ENCODE data around the gene GUCA2B.

Gene GUCA2B

DNA sequence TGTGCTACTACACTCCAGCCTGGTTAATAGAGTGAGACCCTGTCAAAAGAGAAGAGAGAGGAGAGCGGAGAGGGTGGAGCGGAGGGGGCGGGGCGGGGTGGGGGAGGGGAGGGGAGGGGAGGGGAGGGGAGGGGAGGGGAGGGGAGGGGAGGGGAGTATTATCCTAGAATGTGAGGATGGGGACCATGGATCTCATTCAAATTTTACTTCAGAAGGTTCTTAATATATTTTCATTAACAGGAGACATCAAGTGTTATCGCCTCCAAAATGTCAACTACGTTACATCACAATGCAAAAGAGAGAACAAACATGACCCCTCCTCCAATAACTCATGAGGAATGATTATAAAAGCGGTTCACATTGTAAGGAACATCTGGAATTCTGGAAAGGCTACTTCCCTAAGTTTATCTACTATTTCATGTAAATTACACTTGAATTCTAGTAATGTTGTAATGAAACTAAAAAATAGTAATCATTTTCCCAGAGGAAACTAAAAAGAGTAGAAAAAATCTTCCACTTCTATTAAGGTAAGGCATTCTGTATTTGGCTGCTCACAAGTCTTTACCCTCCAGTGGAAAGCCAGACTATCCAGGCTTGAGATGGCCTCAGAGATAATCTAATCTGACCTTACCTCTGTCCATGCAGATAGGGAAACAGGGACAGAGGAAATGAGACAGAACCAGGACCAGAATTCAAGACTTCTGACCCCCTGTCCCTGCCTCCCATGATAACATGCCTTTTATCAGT lies 30.2 kb downstream of the GUCA2B start:
- no peak overlapping the region for H3K9ac ChIP-seq (ENCODE audit: low read length in 5 of 5)
- peaks cover 26 to 67% (median 29%) of the 10 kb centered on the region in 5 donors for H3K36me3 ChIP-seq (ENCODE audit: control insufficient read depth in 5 of 5, insufficient read depth in 5 of 5, low read length in 5 of 5)
- H3K4me3 ChIP-seq (ENCODE audit: low read depth in 1 of 5, low read length in 5 of 5): no peak overlapping the region
- no peaks in the 10 kb centered on the region for H3K9me3 ChIP-seq (ENCODE audit: control insufficient read depth in 5 of 5, low read length in 5 of 5)
- no peak overlapping the region for H3K27ac ChIP-seq (ENCODE audit: low read depth, low read length)
- H3K4me1 ChIP-seq (ENCODE audit: control insufficient read depth in 5 of 5, insufficient read depth in 5 of 5, low read length in 5 of 5): peaks cover 0 to 23% (median 19%) of the 10 kb centered on the region in 5 donors
- no peaks in the 10 kb centered on the region for H3K27me3 ChIP-seq (ENCODE audit: control insufficient read depth in 5 of 5, insufficient read depth in 4 of 5, low read length in 5 of 5)

DNA sequence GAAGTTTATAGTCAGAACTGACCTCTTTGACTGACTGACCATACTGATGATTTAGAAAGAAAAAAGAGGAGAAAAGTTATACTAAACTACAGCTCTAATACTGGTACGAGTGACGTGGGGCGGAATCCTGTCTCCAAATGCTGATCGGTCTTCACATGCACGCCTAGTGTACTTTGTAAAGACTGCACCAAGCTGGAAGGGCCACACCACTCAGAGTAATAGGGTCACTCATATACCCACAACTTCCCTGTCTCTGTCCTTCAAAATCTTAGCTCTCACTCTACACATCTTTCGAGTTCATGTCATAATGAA lies 30.7 kb downstream of the GUCA2B start:
- Histone ChIP-seq H3K36me3 (ENCODE audit: control insufficient read depth in 5 of 5, insufficient read depth in 5 of 5, low read length in 5 of 5) (peaks cover 30 to 72% (median 34%) of the 10 kb centered on the region in 5 donors), H3K4me3 (ENCODE audit: low read depth in 1 of 5, low read length in 5 of 5) (no peak overlapping the region), H3K9ac (ENCODE audit: low read length in 5 of 5) (no peak overlapping the region), H3K27ac (ENCODE audit: low read depth, low read length) (no peak overlapping the region), H3K4me1 (ENCODE audit: control insufficient read depth in 5 of 5, insufficient read depth in 5 of 5, low read length in 5 of 5) (peaks cover 0 to 19% (median 15%) of the 10 kb centered on the region in 5 donors), H3K27me3 (ENCODE audit: control insufficient read depth in 5 of 5, insufficient read depth in 4 of 5, low read length in 5 of 5) (no peaks in the 10 kb centered on the region), H3K9me3 (ENCODE audit: control insufficient read depth in 5 of 5, low read length in 5 of 5) (no peaks in the 10 kb centered on the region)

DNA sequence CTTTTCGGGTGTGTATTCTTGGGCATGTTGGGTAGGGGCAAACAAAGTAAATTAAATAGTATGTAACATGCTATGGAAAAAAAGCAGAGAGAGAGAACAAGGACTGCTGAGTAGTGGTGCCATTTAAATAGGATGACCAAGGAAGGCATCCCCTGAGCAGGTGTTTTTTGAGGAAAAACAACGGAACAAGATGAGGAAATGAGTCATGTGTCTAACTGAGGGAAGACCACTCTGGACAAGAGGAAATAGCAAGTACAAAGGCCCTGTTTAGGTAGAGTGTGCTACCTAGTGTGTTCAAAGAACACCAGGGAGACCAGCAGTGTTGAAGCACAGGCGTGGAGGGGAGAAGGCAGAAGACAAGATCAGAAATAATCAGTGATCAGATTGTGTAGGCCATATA lies 31.4 kb downstream of the GUCA2B start:
- Histone ChIP-seq H3K4me1 (ENCODE audit: control insufficient read depth in 5 of 5, insufficient read depth in 5 of 5, low read length in 5 of 5) (peaks cover 0 to 12% (median 8%) of the 10 kb centered on the region in 5 donors), H3K9ac (ENCODE audit: low read length in 5 of 5) (no peak overlapping the region), H3K9me3 (ENCODE audit: control insufficient read depth in 5 of 5, low read length in 5 of 5) (no peaks in the 10 kb centered on the region), H3K27me3 (ENCODE audit: control insufficient read depth in 5 of 5, insufficient read depth in 4 of 5, low read length in 5 of 5) (no peaks in the 10 kb centered on the region), H3K4me3 (ENCODE audit: low read depth in 1 of 5, low read length in 5 of 5) (no peak overlapping the region), H3K36me3 (ENCODE audit: control insufficient read depth in 5 of 5, insufficient read depth in 5 of 5, low read length in 5 of 5) (peaks cover 26 to 75% (median 41%) of the 10 kb centered on the region in 5 donors), H3K27ac (ENCODE audit: low read depth, low read length) (no peak overlapping the region)

DNA sequence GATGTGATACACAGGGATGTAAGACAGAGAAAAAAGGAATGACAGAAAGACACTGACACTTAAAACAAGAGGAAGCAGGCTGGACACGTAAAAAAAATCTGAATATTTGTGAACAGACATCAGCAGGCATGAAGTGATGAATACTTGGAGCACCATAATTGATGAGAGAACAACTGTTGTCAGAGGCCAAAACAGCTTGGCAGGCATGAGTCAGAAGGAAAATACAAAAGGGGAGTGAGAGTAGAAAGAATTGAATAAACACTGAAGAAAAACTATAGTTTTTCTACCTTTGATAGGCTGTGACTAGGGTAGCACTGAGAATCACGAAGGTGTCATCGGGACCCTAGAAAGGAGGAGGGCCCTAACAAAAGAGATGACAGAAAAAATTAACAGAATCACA lies 32.9 kb downstream of the GUCA2B start:
- Histone ChIP-seq H3K4me1 (ENCODE audit: control insufficient read depth in 5 of 5, insufficient read depth in 5 of 5, low read length in 5 of 5) (peaks cover 0 to 5% (median 0%) of the 10 kb centered on the region in 5 donors), H3K4me3 (ENCODE audit: low read depth in 1 of 5, low read length in 5 of 5) (no peak overlapping the region), H3K27me3 (ENCODE audit: control insufficient read depth in 5 of 5, insufficient read depth in 4 of 5, low read length in 5 of 5) (no peaks in the 10 kb centered on the region), H3K36me3 (ENCODE audit: control insufficient read depth in 5 of 5, insufficient read depth in 5 of 5, low read length in 5 of 5) (peaks cover 32 to 77% (median 49%) of the 10 kb centered on the region in 5 donors), H3K27ac (ENCODE audit: low read depth, low read length) (no peak overlapping the region), H3K9me3 (ENCODE audit: control insufficient read depth in 5 of 5, low read length in 5 of 5) (no peaks in the 10 kb centered on the region), H3K9ac (ENCODE audit: low read length in 5 of 5) (no peak overlapping the region)

DNA sequence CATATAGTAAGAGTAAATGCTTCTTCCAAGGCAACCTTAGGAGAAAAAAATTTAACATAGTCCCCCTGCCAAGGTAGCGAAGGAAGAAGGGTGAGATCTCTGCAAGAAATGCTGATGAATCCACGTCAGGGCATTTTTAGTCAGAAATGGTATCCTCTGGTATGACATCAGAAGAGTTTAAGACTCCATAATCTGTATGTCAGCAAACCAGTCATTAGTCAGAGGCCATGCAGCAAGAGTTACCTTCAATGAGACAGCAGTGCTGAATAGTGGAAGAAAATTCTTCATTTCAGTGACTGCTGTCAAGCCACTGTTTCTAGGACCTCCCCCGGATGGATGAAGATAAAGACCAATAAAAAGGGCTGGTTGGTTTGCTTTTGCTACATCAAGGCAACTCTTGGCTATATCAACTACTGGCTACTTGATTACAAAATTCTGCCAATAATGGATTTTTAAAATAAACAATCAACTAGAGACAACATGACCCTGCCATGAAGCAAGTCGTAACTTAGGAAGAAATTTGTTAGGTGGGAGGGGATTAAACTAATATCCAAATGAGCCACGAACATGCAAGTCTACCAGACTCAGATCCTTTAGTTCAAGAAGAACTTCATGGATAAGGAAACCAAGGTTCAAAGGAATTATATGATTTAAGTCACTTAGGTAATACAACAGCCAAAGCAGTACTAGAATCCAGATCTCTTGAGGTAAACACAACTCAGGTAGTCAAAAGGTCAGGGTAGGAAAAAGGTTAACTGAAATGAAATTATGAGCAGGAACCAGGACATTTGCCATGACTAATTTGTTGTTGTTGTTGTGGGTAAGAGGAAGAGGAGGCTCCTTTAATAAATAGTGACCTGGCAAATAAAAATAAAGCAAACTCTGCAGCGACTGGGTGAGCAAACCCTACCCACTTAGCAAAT lies 37.0 kb downstream of the GUCA2B start:
- H3K9ac ChIP-seq (ENCODE audit: low read length in 5 of 5): no peak overlapping the region
- no peak overlapping the region for H3K27ac ChIP-seq (ENCODE audit: low read depth, low read length)
- H3K4me1 ChIP-seq (ENCODE audit: control insufficient read depth in 5 of 5, insufficient read depth in 5 of 5, low read length in 5 of 5): no peaks in the 10 kb centered on the region
- no peaks in the 10 kb centered on the region for H3K27me3 ChIP-seq (ENCODE audit: control insufficient read depth in 5 of 5, insufficient read depth in 4 of 5, low read length in 5 of 5)
- H3K9me3 ChIP-seq (ENCODE audit: control insufficient read depth in 5 of 5, low read length in 5 of 5): no peaks in the 10 kb centered on the region
- H3K4me3 ChIP-seq (ENCODE audit: low read depth in 1 of 5, low read length in 5 of 5): no peak overlapping the region
- peaks cover 38 to 62% (median 55%) of the 10 kb centered on the region in 5 donors for H3K36me3 ChIP-seq (ENCODE audit: control insufficient read depth in 5 of 5, insufficient read depth in 5 of 5, low read length in 5 of 5)

DNA sequence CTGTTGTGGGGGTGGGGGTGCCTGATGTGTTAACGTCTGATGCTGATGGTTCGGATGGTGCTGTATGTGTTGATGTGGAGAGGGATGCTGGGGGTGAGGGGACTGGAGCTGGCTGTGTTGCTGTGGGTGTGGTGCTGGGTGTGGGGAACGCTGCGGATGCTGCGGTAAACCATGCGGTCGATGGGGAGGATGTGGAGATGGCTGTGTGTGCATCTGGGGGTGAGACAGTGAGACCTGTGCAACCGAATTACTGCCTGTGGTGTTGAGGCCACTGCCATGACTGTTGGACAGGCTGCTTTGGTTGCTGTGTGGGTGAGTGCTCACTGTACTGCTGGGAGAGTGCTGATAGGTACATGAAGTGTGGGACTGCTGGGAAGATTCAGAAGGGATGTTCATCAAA lies 38.1 kb downstream of the GUCA2B start:
- peaks cover 39 to 61% (median 57%) of the 10 kb centered on the region in 5 donors for H3K36me3 ChIP-seq (ENCODE audit: control insufficient read depth in 5 of 5, insufficient read depth in 5 of 5, low read length in 5 of 5)
- H3K4me1 ChIP-seq (ENCODE audit: control insufficient read depth in 5 of 5, insufficient read depth in 5 of 5, low read length in 5 of 5): no peaks in the 10 kb centered on the region
- no peak overlapping the region for H3K27ac ChIP-seq (ENCODE audit: low read depth, low read length)

DNA sequence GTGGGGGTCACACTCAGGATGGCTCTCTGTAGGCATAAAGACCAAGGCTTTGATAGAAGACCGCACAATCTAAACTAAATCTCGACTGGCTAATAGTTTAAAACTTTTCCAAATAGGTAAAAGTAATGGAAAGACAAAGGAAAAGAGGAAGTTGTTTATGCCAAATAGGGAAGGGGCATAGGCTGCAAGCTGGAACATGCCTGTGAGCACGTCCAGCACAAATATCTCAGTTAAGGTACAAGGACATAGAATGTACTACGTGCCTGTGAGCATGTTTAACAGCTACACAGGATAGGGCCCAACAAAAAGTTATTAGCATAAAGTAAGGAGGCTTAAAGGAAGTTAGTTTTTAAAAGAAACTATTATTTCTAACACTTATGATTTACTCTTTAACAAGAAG lies 38.9 kb downstream of the GUCA2B start:
- Histone ChIP-seq H3K4me1 (ENCODE audit: control insufficient read depth in 5 of 5, insufficient read depth in 5 of 5, low read length in 5 of 5) (no peaks in the 10 kb centered on the region), H3K27ac (ENCODE audit: low read depth, low read length) (no peak overlapping the region), H3K27me3 (ENCODE audit: control insufficient read depth in 5 of 5, insufficient read depth in 4 of 5, low read length in 5 of 5) (no peaks in the 10 kb centered on the region), H3K9me3 (ENCODE audit: control insufficient read depth in 5 of 5, low read length in 5 of 5) (no peaks in the 10 kb centered on the region), H3K4me3 (ENCODE audit: low read depth in 1 of 5, low read length in 5 of 5) (no peak overlapping the region), H3K36me3 (ENCODE audit: control insufficient read depth in 5 of 5, insufficient read depth in 5 of 5, low read length in 5 of 5) (peaks cover 42 to 64% (median 57%) of the 10 kb centered on the region in 5 donors), H3K9ac (ENCODE audit: low read length in 5 of 5) (no peak overlapping the region)

More for the DNA sequence above, 38.1 kb downstream of the GUCA2B start:
- no peaks in the 10 kb centered on the region for H3K9me3 ChIP-seq (ENCODE audit: control insufficient read depth in 5 of 5, low read length in 5 of 5)
- no peak overlapping the region for H3K4me3 ChIP-seq (ENCODE audit: low read depth in 1 of 5, low read length in 5 of 5)
- H3K9ac ChIP-seq (ENCODE audit: low read length in 5 of 5): no peak overlapping the region
- H3K27me3 ChIP-seq (ENCODE audit: control insufficient read depth in 5 of 5, insufficient read depth in 4 of 5, low read length in 5 of 5): no peaks in the 10 kb centered on the region

DNA sequence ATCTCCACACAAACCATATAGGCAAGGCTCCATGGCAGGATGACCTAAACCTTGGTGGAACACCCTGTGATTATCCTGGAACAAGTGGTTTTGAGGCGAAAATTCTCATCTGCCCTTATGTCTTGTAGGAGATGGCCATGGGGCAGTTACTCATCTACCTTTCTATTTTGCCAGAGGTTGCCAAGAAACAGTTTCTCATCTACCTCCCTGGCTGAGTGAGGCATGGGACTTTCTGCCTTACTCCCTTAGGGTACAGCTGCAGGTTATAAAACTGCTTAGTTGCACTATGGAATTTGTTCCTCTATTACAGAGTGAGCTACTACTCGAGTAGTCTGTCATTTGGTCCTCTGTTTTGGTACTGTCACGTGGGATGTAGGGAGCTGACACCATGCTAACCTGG lies 42.6 kb downstream of the GUCA2B start:
- Histone ChIP-seq H3K4me3 (ENCODE audit: low read depth in 1 of 5, low read length in 5 of 5) (no peak overlapping the region), H3K9ac (ENCODE audit: low read length in 5 of 5) (no peak overlapping the region), H3K9me3 (ENCODE audit: control insufficient read depth in 5 of 5, low read length in 5 of 5) (no peaks in the 10 kb centered on the region), H3K4me1 (ENCODE audit: control insufficient read depth in 5 of 5, insufficient read depth in 5 of 5, low read length in 5 of 5) (no peaks in the 10 kb centered on the region), H3K36me3 (ENCODE audit: control insufficient read depth in 5 of 5, insufficient read depth in 5 of 5, low read length in 5 of 5) (peaks cover 31 to 43% (median 39%) of the 10 kb centered on the region in 5 donors), H3K27me3 (ENCODE audit: control insufficient read depth in 5 of 5, insufficient read depth in 4 of 5, low read length in 5 of 5) (no peaks in the 10 kb centered on the region), H3K27ac (ENCODE audit: low read depth, low read length) (no peak overlapping the region)

DNA sequence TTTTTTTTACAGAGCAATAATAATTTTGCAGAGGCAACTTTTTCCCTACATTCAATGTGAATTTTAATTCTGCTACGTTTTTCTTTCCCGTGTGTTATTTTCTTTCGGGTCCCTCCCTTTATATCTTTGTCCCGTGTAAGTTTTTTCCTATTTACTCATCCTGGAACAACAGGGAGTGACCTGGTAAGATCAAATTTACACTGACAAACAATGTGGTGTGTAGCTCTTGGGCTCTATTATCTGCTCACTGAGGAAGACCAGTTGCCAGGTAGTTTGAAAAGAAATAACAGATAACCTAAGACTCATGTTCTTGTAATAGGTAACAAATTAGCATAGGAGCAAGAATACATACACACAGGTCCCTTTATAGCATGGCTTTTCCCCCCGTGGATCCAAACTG lies 45.0 kb downstream of the GUCA2B start:
- H3K9ac ChIP-seq (ENCODE audit: low read length in 5 of 5): no peak overlapping the region
- H3K9me3 ChIP-seq (ENCODE audit: control insufficient read depth in 5 of 5, low read length in 5 of 5): peaks cover 0 to 6% (median 0%) of the 10 kb centered on the region in 5 donors
- H3K27ac ChIP-seq (ENCODE audit: low read depth, low read length): no peak overlapping the region
- no peaks in the 10 kb centered on the region for H3K4me1 ChIP-seq (ENCODE audit: control insufficient read depth in 5 of 5, insufficient read depth in 5 of 5, low read length in 5 of 5)
- H3K27me3 ChIP-seq (ENCODE audit: control insufficient read depth in 5 of 5, insufficient read depth in 4 of 5, low read length in 5 of 5): no peaks in the 10 kb centered on the region
- H3K4me3 ChIP-seq (ENCODE audit: low read depth in 1 of 5, low read length in 5 of 5): no peak overlapping the region
- H3K36me3 ChIP-seq (ENCODE audit: control insufficient read depth in 5 of 5, insufficient read depth in 5 of 5, low read length in 5 of 5): peaks cover 32 to 38% (median 33%) of the 10 kb centered on the region in 5 donors

DNA sequence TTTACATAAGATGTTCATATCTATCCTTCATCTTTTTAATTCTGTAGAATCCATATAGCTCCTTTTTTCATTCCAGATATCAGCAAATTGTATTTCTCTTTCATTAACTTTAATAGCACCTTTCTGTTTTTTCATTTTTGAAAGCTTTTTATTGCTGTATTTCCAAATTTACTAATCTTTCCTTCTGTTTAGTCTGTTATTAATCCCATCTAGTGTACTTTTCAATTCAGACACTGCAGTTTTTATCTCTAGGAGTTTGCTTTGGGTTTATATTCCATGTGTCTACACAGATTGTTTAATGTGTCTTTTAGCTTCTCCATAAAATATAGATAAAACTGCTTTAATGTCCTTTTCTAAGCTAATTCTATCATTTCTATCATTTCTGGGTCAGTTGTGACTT lies 48.8 kb downstream of the GUCA2B start:
- H3K27me3 ChIP-seq (ENCODE audit: control insufficient read depth in 5 of 5, insufficient read depth in 4 of 5, low read length in 5 of 5): no peaks in the 10 kb centered on the region
- no peak overlapping the region for H3K4me3 ChIP-seq (ENCODE audit: low read depth in 1 of 5, low read length in 5 of 5)
- H3K27ac ChIP-seq (ENCODE audit: low read depth, low read length): no peak overlapping the region
- H3K4me1 ChIP-seq (ENCODE audit: control insufficient read depth in 5 of 5, insufficient read depth in 5 of 5, low read length in 5 of 5): no peaks in the 10 kb centered on the region
- H3K36me3 ChIP-seq (ENCODE audit: control insufficient read depth in 5 of 5, insufficient read depth in 5 of 5, low read length in 5 of 5): peaks cover 10 to 21% (median 16%) of the 10 kb centered on the region in 5 donors
- H3K9ac ChIP-seq (ENCODE audit: low read length in 5 of 5): no peak overlapping the region
- H3K9me3 ChIP-seq (ENCODE audit: control insufficient read depth in 5 of 5, low read length in 5 of 5): peaks cover 0 to 6% (median 0%) of the 10 kb centered on the region in 5 donors

Measured in subcutaneous abdominal adipose tissue (tissue), 5 donors.